GM18498 (cell line): ENCODE data around the gene RAD51B.

Source experiments
- ATAC-seq: cut with Tn5 transposase; IDR thresholded peaks from one replicate; pipeline ENCODE4 v1.9.1; 2021; ENCODE audit warnings: mild to moderate bottlenecking, moderate library complexity; ENCODE audit not compliant: unreplicated experiment

The RAD51B gene

DNA sequence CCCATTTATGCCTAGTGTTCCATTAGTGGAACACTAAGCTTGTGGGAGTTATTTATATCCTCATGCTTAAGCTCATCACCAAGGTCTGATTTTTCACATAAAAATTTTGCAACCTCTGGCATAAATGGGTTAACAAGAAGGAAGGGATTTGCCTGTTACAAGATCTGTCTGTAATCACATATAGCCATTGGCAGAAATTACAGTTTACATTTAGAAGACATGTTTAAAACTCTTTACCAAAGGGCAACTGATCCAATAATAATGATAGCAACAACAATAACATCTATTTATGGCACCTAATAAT, 550.4 kb downstream of the RAD51B start:
- no peak for ATAC-seq

DNA sequence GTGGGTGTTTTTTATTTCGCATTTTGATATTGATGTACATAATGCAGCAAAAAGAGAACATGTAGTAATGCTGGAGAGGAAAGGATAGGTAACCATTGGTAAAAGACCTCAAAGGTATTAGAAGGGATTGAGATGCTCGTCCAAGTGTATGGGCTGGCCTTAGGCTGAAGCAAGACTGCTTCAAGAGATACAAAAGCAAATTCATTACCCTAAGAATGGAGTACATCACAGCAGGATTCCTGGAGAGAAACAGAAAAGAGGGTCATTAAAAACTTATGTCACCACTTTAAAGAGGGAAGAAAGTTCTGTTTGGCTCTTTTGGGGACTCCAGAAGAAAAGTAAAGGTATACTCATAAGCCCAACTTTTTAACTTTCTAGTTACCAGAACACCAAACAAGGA, 552.8 kb downstream of the RAD51B start:
- ATAC-seq: no peak

DNA sequence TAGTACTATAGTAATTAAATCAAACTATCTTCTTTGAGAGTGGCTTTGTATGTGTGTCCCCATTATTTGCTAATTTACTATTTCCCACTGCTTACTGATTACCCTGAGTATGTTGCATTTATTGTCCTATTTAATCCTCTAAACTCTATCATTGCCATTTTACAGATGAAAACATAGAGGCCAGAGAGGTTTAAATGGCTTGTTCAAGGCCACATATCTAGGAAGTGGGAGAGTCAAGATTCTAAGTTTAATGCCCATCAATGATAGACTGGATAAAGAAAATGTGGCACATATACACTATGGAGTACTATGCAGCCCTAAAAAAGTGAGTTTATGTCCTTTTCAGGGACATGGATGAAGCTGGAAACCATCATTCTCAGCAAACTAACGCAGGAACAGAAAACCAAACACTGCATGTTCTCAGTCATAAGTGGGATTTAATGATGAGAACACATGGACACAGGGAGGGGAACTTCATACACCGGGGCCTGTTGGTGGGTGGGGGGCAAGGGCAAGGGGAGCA, 553.6 kb downstream of the RAD51B start:
- no peak for ATAC-seq

DNA sequence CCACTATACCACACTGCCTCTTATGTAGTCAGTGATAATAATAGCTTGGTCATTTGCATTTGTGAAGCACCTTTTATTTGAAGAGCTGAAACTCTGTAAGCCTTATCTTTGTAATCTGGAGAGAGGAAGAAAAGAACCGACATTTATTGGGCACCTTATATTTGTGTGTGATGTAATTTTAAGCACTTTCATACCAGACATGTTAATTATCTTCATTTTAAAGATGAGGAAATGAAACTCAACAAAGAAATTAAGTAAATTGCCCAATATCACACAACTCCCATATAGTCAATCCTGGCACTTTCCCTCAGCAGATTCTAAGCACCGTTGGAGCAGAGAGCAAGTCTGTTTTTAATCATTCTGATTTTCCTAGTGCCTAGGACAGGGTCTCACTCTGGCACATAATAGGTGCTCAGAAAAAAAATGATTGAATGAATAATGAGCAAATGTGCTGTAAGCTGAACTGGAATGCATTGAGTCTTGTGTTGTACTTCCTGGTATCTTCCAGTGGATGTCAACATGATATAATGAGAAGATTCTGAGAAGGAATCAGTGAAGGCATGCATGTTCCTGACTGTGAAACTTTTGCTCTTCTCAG, 554.4 kb downstream of the RAD51B start:
- ATAC-seq: no peak

DNA sequence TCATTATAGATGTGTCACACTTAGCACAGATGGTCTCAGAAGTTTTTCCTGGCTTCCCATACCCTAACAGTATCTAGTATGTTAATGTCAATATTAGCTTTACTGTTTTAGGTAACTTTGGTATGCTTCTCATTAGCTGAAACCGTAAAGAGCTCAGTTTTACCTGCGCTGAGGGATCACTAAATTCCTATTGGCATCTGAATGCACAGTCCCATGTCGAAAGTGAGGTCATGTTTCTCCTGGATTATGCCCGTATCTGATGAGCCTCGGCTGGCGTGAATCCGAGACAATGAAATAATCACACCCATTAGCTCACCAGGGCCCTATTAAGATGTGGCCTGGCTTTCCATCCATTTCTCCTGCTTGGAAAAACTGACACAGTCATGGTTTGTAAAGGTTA, 555.1 kb downstream of the RAD51B start:
- ATAC-seq: no peak

DNA sequence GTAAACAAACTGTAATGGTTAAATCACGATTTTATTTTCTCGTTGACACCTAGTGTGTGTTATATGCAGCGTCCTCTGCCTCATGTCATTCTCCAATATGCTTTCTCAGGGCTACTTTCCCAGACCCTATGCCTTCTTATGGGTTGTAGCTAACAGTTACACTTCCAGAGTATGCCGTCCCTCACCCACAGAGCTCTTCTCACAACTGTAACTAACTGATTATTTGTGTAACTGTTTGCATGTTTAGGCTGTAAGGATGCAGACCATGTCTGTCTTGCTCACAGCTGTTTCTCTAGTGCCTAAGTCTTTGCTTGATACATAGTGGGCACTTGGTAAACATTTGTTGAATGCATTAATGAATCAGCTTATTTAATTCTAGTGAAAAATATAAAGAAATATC, 555.8 kb downstream of the RAD51B start:
- no peak for ATAC-seq

DNA sequence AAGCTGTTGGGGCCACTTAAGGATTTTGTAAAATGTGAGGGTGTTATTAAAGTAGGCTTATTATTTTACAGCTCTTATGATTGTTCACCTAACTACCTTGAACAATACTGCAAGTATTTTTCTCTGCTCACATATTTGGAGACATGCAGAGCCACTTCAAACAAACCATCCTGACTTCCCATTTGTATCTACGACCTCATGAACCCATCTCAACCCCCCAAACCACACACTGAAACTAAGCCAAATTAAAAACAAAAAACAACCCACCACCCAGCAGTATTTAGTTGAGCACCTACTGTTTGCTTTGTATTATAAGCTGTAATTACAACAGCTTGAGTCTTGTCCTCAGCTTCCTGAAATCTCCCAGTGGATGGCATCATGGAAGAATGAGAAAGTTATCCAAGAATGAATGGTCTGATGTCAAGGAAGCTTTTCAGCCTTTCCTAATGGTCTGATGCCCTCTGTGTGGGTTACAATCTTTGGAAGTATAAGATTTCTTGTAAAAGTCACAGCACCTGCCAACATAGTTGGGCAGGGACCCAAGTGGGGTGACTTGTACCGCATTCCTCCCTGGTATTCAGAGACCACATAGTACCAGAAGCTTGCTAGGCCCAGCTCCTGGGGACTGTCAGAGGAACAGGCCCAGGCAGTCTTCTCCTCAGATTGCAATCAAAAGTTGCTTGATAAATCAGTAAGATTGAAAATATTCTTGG, 556.6 kb downstream of the RAD51B start:
- no peak for ATAC-seq

DNA sequence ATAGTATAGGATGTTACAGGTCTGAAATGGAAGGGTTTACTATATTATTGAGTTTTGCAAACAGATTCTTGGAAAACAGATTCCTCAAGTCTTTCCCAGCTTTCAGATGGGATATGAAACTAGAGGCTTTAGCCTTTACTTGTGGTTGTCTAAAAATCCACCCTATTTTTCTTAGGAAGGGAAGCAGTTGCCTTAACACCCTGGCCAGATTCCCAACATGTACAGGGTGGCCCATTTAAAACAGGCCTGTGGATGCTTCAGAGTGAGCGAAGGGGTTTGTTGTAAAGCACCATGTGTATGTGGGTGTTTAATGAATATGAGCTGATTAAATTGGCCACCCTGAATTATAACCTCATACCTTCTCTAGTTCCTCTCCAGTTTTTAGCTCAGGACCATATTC, 557.4 kb downstream of the RAD51B start:
- ATAC-seq: no peak

DNA sequence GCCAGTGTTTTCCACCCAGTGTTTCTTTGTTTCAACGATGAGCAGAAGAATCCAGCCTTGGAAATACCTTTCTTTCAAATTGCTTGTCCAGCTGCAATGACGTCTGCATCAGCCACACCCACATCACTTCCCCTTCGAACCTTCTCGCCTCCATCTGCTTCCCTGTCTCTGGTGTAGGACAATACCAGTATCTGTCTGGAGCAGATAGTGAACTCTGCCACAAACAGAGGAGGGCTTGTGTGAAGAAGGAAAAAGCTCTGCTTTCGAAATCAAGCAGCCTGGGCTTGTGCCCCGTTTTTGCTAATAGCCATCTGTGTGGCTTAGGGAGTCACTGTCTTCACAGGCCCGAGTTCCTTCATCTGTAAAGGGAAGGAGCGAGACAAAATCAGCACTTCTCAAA, 557.9 kb downstream of the RAD51B start:
- ATAC-seq: no peak

DNA sequence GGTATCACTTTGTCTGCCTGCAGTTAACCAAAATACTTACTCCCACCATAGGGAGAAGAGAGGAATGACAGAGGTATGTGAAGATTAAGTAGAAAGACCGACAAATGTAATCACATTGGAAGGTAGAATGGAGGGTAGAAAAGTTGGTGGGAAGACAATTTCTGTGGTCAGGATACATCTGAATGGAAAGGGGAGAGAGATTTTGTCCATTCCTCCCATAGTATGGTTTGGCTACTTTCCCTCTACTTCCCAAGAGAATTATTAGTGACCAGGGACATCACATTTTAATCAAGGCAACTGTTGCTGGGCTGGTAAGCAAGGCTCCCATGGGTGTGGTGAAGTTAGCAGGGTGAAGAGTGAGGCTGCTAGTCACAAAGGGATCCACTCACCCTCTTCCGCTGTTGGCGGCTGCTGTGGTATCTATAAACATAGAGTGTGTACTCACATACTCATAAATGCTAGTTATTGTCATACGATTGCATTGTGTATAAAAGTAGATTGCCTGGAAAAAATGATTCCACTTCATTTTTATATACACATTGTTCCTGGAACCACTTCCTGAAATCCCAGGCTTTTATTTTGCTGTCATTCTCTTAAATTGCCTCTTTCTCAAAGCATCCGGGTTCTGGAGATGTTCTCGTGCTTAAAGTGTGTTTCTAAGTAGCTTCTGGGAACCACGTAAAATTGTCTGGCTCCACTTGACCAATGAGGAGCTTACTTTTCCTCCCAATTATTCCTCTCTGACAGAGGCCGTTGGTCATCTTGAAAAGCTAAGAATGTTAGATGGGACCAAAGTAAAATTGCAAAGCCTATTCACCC, 560.1 kb downstream of the RAD51B start:
- no peak for ATAC-seq

DNA sequence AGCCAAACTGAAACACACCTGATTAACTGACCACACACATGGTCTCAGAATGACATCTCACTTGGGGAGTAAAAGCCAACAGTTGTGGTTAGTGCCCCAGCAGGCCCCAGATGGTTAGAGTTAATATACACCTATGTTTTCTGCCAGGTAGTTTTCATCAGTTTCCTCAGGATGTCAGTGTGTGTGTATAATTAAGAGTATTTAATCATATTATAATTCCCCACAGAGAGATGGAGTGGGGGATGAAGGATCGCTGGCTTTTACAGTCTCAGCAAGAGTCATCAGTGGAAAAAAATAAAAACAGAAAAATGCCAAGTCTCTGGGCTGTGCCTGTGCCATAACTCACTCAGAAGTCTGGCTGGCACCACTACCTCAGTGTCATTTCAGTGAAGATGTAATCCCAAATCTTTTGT, 560.8 kb downstream of the RAD51B start:
- peak; percentile 83 for ATAC-seq

DNA sequence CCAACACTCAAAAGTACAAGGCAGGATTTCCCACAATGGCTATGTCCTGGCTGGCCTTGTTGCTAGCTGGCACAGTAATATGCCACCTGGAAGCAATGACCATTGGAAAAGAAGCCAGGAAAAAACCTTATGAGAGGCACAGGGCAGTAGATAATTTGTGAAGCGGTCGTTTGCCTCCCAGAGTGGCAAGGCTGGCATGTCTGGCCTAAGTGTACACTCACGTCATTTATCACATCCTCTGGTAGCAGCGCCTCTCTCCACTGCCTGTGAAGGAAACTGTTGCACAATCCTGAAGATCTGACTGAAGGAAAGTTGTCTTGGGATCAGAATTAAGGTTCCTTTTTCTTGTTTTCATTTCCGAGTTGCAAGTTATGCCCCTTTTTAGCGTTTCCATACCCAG, 564.8 kb downstream of the RAD51B start:
- ATAC-seq: no peak

DNA sequence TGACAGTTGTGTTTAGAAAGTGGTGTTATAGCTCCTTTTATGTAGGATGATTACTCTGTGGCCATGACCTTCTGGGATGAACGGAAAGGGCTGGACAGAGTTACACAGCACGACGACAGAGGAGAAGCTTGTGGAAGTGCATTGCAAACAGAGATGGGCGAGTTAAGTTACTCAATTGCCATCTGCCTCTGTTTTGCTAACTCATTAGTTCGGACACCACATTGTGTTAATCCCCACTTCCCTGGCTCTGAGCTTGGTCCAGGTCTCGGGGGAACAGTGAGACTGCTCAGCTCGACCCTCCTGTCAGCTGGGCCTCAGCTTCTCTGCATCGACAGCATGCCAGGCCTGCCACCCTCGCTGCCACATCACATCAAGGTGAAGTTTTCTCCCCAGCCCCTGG, 565.3 kb downstream of the RAD51B start:
- ATAC-seq: no peak

DNA sequence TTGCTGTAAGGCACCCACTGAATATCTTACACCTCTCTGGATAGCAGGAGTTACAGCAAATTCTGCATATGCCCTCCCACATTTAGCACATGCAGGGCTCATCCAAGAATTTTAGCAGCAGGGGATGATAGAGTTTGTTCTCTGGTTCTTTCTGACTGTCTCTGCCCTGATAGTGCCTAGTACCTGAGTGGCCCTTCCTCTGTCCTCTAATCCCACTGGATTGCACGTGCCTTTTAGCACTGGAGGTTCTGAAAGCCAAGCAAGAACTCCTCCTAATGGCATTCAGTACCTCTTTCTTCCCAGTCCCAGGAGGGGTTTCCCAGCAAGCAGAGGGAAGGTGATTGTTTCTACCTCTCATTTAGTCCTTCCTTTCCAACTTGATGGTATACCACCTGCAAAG, 566.9 kb downstream of the RAD51B start:
- no peak for ATAC-seq

DNA sequence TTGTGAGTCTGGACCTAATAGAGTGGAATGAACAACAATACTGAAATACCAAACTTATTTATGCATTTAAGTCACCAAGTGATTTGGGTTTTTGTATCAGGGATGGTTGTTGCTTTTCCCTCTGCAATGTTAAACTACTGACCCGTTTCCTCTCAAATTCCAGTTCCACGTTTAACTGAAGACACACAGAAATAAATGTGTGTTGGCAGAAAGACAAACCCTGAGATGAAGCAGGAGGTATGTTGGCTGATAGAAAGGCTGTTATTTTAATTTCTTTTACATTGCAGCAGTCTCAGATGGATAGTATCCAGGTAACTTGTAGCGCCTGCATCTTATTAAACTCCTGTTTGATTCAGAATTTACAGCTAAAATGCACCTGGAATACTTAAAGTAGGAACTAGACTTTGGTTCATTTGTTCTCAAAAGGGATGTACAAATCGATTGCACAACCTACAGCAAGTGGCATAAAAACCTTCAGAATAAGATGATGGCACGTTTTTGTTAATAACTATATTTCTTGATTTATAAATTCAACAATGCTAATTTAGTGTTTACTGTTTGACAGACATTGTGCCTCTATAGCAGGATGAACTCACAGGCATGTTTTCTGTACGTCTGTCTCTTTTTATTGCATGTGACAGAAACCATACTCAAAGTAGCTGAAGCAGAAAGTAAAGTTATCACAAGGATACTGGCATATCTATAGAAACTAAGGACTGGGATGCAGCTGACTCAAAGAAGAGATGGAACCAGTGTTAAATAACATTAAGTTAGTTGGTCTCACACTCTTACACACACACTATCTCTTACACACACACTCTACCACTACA, 567.6 kb downstream of the RAD51B start:
- no peak for ATAC-seq

DNA sequence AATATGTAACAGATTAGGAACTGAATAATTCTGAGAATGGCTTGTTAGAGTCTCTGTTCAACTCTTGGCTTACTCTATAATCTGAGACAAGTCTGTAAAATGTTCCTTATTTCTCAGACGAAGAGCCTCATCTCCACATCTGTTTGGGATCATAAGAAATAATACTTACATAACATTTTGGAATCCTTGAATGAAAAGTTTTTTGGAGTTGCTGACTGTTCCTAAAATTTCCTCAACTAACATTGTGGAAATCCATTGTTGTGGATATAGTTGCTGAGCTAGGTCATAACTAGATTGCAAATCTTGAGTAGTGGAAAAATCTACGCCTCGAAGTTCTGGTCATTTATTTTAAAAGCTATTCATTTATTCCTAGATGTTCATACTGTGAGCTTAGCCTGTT, 570.4 kb downstream of the RAD51B start:
- no peak for ATAC-seq

DNA sequence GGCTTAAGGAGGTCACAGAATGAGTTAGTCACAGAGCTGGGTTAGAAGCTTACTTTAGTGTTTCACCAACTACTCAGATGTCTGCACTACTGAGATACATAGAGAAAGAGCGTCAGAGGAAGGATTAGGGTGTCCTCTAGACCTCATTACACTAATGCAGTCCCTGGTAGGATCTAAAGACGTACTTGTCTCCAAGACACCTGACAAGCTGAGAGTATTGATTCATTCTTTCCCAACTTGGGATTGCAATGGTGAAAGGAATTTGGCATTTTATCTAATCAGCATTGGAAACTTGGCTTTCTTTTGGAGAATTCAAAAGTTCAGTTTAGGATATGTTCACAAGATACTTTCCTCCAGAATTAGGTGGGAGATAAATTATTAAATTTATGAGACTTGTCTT, 571.2 kb downstream of the RAD51B start:
- ATAC-seq: no peak

DNA sequence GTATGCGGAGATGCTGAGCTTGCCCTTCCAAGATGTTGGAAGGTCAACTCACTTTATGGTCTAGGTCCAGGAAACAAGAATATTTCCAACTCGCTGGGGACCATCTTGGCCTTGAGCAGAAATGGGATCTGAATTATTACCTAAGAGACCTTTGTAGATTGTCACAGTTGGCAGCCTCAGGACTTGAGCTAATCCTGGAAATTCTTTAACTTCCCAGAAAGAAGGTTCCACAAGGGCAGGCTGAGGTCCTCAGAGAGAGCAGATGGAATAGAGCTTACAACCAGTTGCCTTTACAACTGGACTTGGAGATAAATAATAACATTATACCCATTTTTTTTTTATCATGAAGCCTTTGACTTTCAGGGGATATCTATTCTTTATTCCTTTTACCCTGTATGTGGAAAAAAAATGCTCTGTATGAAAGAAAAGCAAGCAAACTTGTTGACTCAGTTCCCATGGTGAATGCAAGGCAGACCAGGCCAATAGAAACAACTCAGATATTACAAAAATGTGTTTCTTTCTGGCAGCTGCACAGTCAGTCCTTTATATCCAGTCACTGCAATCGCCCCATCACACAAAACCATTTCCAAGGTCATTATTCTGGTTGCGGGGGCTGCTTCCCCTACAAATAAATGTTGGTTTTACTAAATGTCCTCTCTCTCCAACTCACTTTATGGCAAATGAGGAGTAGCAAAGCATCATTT, 571.9 kb downstream of the RAD51B start:
- no peak for ATAC-seq

DNA sequence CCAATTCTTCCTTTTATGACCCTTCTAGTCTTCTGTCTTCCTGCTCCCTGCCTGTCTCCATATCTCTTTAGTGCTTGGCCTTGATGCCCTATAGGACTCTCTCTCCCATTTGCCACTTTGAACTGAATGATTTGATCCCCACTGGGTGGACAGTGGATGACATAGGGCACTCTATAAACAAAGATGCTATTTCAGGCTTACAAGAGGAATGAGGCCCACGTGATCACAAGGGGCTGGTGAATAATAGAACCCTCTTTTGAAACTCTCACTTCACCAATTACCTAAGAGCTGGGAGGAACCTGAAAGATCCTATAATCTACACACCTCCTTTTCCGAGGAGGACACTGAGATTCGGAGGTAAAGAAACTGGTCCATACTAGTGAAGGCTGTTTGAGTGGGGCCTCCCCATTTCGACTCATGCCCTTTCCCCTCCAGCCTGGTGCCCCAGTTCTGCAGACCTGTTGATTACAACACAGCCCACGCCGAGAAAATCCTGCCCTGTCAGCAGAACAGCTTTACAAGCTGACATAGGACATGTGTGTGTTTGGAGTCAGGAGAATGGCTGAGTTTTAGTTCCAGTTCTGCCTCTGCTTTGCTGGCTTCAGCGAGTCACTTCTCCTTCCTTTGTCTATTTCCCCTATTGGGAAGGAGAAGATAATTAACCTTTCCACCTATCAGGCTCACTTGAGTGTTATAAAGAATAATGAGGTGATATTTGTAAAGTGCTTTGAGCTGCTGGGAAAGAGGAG, 573.0 kb downstream of the RAD51B start:
- ATAC-seq: no peak

DNA sequence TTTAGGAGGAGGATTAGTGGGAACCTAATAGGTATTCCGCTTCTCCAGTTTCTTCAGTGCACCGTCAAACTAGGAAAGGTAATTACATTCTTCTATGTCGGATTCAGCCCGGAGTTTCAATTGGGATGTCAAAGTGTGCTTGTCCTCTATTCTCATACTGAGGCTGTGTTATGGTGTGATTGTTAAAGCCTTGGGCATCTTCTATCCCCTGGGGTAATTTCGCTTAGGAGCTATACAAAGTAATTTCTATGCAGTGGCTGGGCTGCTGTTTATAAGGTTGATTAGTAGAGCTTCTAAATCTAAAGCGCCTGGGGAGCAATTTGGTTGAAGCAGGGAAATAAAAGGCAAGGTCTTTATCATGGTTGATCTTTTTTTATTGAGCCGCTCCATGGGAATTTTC, 573.7 kb downstream of the RAD51B start:
- no peak for ATAC-seq
